PC-9 (cell line): ENCODE data around the gene EFCAB13.

Experiments
- CTCF ChIP-seq: fragments of 200-600 bp; sonication (generic); conservative IDR thresholded peaks from 2 replicates; pipeline ENCODE4 v1.6.1; 2017; ENCODE audit warnings: mixed run types, antibody characterized with exemption, mild to moderate bottlenecking, moderate library complexity
- EZH2 ChIP-seq: fragments of 200-600 bp; sonication (generic); IDR thresholded peaks from 2 replicates; pipeline ENCODE4 v1.8.0; 2017; ENCODE audit warnings: antibody characterized with exemption, low read depth

- no peak for TF ChIP-seq CTCF
- no peak for TF ChIP-seq EZH2
Measured at GRCh38 chr17:47277921-47278320, 45.8 kb upstream of the EFCAB13 start.
